NCI-H345 treated with DMSO at 0.1 percent for 48 hours (cell line): Measurements from ENCODE around the gene MAPKAP1.
"Not testable (repeated sequence)": the region's sequence is repeated elsewhere in the genome, so short reads cannot be mapped to it uniquely, and the experiment has no call there.

ENCODE experiments used
- DNase-seq: peaks from one replicate; lab custom pipeline; 2025; ENCODE audit not compliant: unreplicated experiment; lab: John Stamatoyannopoulos, UW

Gene MAPKAP1

GRCh38 chr9:125421166-125421565 is 285.8 kb downstream of the MAPKAP1 start:
- no peak for DNase-seq

GRCh38 chr9:125418404-125418803 is 288.6 kb downstream of the MAPKAP1 start:
- DNase-seq, result no peak

- no peak for DNase-seq
These were observed 290.5 kb downstream of the MAPKAP1 start for GRCh38 chr9:125416517-125416916.

- DNase-seq, result no peak
These were observed 291.2 kb downstream of the MAPKAP1 start for GRCh38 chr9:125415583-125416460.

- no peak for DNase-seq
These were observed 293.4 kb downstream of the MAPKAP1 start for GRCh38 chr9:125413579-125413978.

GRCh38 chr9:125412166-125412565 is 294.8 kb downstream of the MAPKAP1 start:
- DNase-seq, result no peak

- no peak for DNase-seq
These were observed 295.7 kb downstream of the MAPKAP1 start for GRCh38 chr9:125411171-125411756.

- no peak for DNase-seq
These were observed 296.5 kb downstream of the MAPKAP1 start for GRCh38 chr9:125410522-125410894.

GRCh38 chr9:125409637-125410521 is 297.1 kb downstream of the MAPKAP1 start:
- no peak for DNase-seq

- no peak for DNase-seq
These were observed 297.8 kb downstream of the MAPKAP1 start for GRCh38 chr9:125409217-125409636.

GRCh38 chr9:125407974-125408900 is 298.8 kb downstream of the MAPKAP1 start:
- peak; percentile 65 for DNase-seq

GRCh38 chr9:125407432-125407973 is 299.5 kb downstream of the MAPKAP1 start:
- no peak for DNase-seq

GRCh38 chr9:125406810-125407087 is 300.3 kb downstream of the MAPKAP1 start:
- no peak for DNase-seq

GRCh38 chr9:125405938-125406809 is 300.8 kb downstream of the MAPKAP1 start:
- DNase-seq, result no peak

- no peak for DNase-seq
These were observed 302.3 kb downstream of the MAPKAP1 start for GRCh38 chr9:125404733-125405132.

- DNase-seq, result no peak
These were observed 306.0 kb downstream of the MAPKAP1 start for GRCh38 chr9:125400725-125401716.

GRCh38 chr9:125400232-125400631 is 306.8 kb downstream of the MAPKAP1 start:
- DNase-seq, result not testable (repeated sequence)

- no peak for DNase-seq
These were observed 307.3 kb downstream of the MAPKAP1 start for GRCh38 chr9:125399666-125400065.
